ENCODE data around the gene PRRX2.
"Not testable (repeated sequence)": the region's sequence is repeated elsewhere in the genome, so short reads cannot be mapped to it uniquely, and the experiment has no call there.

PRRX2 gene

DNA sequence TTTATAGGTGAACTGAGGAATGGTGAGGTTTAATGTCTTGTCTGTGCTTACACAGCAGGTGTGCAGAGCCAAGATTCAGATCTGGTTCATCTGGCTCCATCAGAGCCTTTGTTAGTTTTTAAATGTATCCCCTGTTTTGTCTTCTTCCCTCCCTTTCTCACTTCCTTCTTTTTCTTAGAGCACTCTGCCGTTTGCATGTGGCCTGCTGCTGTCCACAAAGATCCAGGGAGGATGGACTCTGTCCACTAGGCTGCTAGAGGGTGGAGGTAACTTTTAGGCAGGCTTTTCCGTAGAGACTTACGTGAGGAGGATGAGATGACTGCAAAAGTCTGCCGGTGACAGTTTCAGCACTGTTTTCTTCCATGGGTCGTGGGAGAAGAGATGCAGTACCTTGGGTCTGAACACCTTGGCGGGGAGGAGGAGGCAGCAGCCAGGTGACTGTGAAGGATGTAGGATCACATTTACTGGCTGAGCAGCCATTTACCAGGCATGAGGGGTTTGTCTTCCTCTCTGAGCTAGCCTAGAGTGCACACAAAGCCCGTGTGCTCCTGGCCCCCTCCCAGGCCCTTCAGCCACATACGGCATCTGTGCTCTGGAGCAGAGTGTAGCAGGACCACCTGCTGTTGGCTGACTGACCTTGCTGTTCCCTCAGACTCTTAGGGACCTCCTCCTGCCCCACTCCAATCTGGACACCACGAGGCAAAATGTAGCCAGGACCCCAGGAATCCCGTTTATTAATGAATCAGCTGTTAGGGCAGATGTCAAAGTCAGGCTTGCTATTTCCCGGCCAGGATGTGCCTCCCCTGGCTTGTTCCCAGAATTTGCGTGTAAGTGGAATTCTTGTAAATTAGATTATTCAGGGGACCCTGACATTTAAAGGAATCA is 37.6 kb upstream of the PRRX2 start:
- Histone ChIP-seq H3K9ac (ENCODE audit: low read length in 2 of 2) (peak overlapping the region; percentile 84 to 93), H3K27ac (ENCODE audit: low read length) (peak overlapping the region; percentile 89), H3K9me3 (ENCODE audit: control insufficient read depth in 2 of 2, low read length in 2 of 2) (no peaks in the 10 kb centered on the region), H3K4me1 (ENCODE audit: control insufficient read depth, insufficient read depth, low read length) (peaks cover 48% of the 10 kb centered on the region), H3K36me3 (ENCODE audit: control insufficient read depth in 2 of 2, insufficient read depth in 2 of 2, low read length in 2 of 2) (peaks cover 5% of the 10 kb centered on the region in 2 donors), H3K27me3 (ENCODE audit: control insufficient read depth in 1 of 2, insufficient read depth in 2 of 2, low read length in 2 of 2) (no peaks in the 10 kb centered on the region), H3K4me3 (ENCODE audit: low read length in 2 of 2) (peak overlapping the region; percentile 92 to 97)

DNA sequence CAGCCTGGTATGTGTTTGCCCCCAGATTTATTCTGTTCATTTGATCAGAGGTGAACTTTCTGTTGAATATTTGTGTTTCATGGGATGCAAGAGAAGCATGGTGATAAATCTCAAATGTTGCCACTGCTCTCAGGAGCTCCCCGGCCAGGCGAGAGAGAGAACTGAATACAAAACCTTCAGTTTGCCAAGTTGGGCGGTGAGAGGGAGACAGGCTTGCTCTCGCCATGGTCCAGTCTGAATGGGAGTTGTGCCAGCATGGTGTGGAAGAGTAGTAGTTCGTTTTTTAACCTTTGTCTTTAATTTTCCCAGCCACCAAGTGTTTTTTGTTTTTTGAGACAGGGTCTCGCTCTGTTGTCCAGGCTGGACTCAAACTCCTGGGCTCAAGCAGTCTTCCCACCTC is 36.7 kb upstream of the PRRX2 start:
- peaks cover 8 to 15% of the 10 kb centered on the region in 2 donors for H3K36me3 ChIP-seq (ENCODE audit: control insufficient read depth in 2 of 2, insufficient read depth in 2 of 2, low read length in 2 of 2)
- no peak overlapping the region for H3K9ac ChIP-seq (ENCODE audit: low read length in 2 of 2)
- H3K4me3 ChIP-seq (ENCODE audit: low read length in 2 of 2): no peak overlapping the region
- no peaks in the 10 kb centered on the region for H3K9me3 ChIP-seq (ENCODE audit: control insufficient read depth in 2 of 2, low read length in 2 of 2)
- peaks cover 48% of the 10 kb centered on the region for H3K4me1 ChIP-seq (ENCODE audit: control insufficient read depth, insufficient read depth, low read length)
- H3K27me3 ChIP-seq (ENCODE audit: control insufficient read depth in 1 of 2, insufficient read depth in 2 of 2, low read length in 2 of 2): no peaks in the 10 kb centered on the region
- no peak overlapping the region for H3K27ac ChIP-seq (ENCODE audit: low read length)

DNA sequence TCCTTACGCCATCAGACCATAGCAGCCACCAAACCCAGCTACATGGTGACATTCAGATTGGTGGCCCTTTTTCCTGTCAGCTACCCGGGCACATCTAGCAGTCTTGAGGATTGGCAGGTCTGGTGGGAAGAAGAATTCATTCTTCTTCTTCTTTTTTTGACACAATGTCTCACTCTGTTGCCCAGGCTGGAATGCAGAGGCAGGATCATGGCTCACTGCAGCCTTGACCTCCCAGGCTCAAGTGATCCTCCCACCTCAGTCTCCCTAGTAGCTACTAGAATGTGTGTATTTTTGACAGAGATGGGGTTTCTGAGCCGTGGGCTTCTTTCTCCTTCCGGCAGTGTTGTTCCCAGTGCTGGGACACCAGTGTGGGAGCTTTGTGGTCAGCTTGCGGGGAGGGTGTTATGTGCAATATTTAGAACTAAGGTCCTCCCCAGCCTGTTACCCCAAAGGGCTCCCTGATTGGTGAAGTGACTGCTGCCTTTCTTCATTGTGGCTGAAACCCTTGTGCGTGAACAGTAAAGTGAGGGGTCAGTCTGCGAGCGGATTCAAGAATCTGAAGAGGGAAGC is 36.1 kb upstream of the PRRX2 start:
- Histone ChIP-seq H3K4me1 (ENCODE audit: control insufficient read depth, insufficient read depth, low read length) (peaks cover 48% of the 10 kb centered on the region), H3K9me3 (ENCODE audit: control insufficient read depth in 2 of 2, low read length in 2 of 2) (no peaks in the 10 kb centered on the region), H3K36me3 (ENCODE audit: control insufficient read depth in 2 of 2, insufficient read depth in 2 of 2, low read length in 2 of 2) (peaks cover 11 to 19% of the 10 kb centered on the region in 2 donors), H3K4me3 (ENCODE audit: low read length in 2 of 2) (no peak overlapping the region), H3K27ac (ENCODE audit: low read length) (no peak overlapping the region), H3K9ac (ENCODE audit: low read length in 2 of 2) (no peak overlapping the region), H3K27me3 (ENCODE audit: control insufficient read depth in 1 of 2, insufficient read depth in 2 of 2, low read length in 2 of 2) (no peaks in the 10 kb centered on the region)

DNA sequence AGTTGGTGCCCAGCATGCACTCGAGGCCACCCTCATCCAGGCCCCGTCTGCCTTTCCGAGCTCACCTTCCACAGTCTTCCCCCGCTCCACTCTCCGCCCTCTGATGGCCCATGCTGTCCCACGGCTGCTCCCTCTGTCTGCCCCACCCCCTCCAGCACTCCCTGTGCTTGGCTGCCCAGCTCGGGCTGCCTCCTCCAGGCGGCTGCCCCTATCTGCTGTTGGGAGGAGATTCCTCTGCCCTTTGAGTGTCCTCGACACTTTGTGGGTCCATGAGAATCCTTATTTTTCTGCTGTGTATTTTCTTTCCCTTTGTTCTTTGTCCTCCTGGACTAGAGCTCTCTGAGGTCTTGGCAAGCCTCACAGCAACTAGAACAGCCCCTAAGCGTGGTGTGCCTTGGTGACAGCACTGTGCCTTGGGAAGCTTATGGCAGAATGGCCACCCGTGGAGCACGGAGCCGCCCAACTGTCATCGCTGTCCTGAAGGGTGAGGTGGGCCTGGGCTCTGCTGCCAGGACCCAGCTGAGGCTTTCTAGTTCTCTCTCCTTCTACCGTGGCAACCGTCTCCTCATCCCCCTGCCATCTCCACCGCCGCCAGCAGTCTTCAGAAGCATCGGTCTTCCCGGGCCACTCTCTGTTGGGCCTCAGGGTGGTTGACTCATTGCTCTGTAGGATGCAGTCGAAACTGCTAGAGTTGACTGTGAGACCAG is 34.3 kb upstream of the PRRX2 start:
- peaks cover 19 to 32% of the 10 kb centered on the region in 2 donors for H3K36me3 ChIP-seq (ENCODE audit: control insufficient read depth in 2 of 2, insufficient read depth in 2 of 2, low read length in 2 of 2)
- H3K9ac ChIP-seq (ENCODE audit: low read length in 2 of 2): no peak overlapping the region
- H3K4me1 ChIP-seq (ENCODE audit: control insufficient read depth, insufficient read depth, low read length): peaks cover 45% of the 10 kb centered on the region
- no peaks in the 10 kb centered on the region for H3K27me3 ChIP-seq (ENCODE audit: control insufficient read depth in 1 of 2, insufficient read depth in 2 of 2, low read length in 2 of 2)
- H3K4me3 ChIP-seq (ENCODE audit: low read length in 2 of 2): no peak overlapping the region
- H3K27ac ChIP-seq (ENCODE audit: low read length): no peak overlapping the region
- no peaks in the 10 kb centered on the region for H3K9me3 ChIP-seq (ENCODE audit: control insufficient read depth in 2 of 2, low read length in 2 of 2)

DNA sequence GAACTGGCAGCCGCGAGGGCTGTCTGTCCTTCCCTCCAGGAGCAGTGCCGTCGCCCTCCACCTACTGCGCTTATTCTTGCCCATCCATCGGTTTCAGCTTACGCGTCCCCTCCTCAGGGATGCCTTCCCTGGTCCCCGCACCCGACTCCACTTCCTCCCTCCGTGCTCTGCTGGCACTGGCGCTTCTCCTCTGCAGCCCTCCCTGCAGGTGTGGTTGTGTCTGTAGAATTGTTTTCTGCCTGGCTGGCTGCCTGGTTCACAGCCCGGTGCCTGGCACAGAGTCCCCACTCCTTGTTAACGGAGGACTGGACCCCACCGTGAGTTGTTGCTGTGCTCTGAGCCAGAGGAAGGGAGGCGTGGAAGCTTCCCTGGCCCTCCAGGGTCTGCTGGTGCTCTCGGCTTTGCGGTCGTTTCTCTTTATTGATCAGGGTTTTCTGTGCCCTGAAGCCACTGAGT is 33.7 kb upstream of the PRRX2 start:
- H3K4me1 ChIP-seq (ENCODE audit: control insufficient read depth, insufficient read depth, low read length): peaks cover 40% of the 10 kb centered on the region
- H3K4me3 ChIP-seq (ENCODE audit: low read length in 2 of 2): no peak overlapping the region
- no peaks in the 10 kb centered on the region for H3K9me3 ChIP-seq (ENCODE audit: control insufficient read depth in 2 of 2, low read length in 2 of 2)
- no peak overlapping the region for H3K27ac ChIP-seq (ENCODE audit: low read length)
- H3K27me3 ChIP-seq (ENCODE audit: control insufficient read depth in 1 of 2, insufficient read depth in 2 of 2, low read length in 2 of 2): no peaks in the 10 kb centered on the region
- H3K9ac ChIP-seq (ENCODE audit: low read length in 2 of 2): no peak overlapping the region
- peaks cover 19 to 32% of the 10 kb centered on the region in 2 donors for H3K36me3 ChIP-seq (ENCODE audit: control insufficient read depth in 2 of 2, insufficient read depth in 2 of 2, low read length in 2 of 2)

DNA sequence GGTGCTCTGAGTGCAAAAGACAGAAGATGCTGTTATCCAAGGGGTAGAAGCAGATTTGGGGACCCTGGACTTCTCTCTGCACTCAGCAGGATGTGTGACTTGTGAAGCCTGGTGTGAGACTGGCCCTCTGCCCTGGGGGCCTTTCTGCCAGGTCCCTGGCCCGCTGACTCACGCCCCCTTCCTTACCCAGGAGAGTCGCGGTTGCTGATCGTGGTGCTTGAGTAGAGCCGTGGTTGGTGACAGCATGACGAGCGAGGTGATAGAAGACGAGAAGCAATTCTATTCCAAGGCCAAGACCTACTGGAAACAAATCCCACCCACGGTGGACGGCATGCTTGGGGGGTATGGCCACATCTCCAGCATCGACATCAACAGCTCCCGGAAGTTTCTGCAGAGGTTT is 33.0 kb upstream of the PRRX2 start:
- peaks cover 32% of the 10 kb centered on the region for H3K4me1 ChIP-seq (ENCODE audit: control insufficient read depth, insufficient read depth, low read length)
- H3K27ac ChIP-seq (ENCODE audit: low read length): no peak overlapping the region
- no peaks in the 10 kb centered on the region for H3K27me3 ChIP-seq (ENCODE audit: control insufficient read depth in 1 of 2, insufficient read depth in 2 of 2, low read length in 2 of 2)
- H3K9ac ChIP-seq (ENCODE audit: low read length in 2 of 2): no peak overlapping the region
- peaks cover 23 to 39% of the 10 kb centered on the region in 2 donors for H3K36me3 ChIP-seq (ENCODE audit: control insufficient read depth in 2 of 2, insufficient read depth in 2 of 2, low read length in 2 of 2)
- no peak overlapping the region for H3K4me3 ChIP-seq (ENCODE audit: low read length in 2 of 2)
- no peaks in the 10 kb centered on the region for H3K9me3 ChIP-seq (ENCODE audit: control insufficient read depth in 2 of 2, low read length in 2 of 2)

DNA sequence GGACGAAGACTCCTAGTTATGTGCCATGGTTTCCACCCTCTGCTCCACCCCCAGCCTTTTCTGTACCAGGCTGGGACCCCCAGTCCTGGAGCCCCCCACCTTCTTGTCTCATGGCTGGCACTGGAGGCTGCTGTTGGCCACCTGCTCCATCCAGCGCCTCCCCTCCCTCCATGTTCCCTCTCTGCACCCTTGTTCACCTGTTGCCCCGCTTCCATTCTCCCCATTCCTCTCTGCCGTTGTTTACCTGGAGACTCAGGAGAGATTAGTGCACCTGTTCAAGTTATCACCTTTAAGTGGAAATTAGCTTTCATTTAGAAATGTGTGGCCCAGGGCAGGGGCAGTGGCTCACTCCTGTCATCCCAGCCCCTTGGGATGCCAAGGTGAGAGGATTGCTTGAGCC is 32.2 kb upstream of the PRRX2 start:
- peaks cover 25% of the 10 kb centered on the region for H3K4me1 ChIP-seq (ENCODE audit: control insufficient read depth, insufficient read depth, low read length)

DNA sequence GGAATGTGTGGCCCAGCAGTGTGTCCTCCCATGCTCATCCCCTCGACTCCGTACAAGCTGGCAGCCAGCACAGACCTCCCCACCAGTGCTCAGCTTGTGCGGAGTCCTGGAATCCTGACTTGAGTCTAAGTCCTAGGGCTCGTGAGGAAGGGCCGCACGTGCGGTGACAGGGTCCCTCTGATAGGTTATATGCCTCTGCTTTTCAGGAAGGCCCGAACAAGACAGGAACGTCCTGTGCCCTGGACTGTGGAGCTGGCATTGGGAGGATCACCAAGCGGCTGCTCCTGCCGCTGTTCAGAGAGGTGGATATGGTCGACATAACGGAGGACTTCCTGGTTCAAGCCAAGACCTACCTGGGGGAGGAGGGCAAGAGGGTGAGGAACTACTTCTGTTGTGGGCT is 31.6 kb upstream of the PRRX2 start:
- no peak overlapping the region for H3K9ac ChIP-seq (ENCODE audit: low read length in 2 of 2)
- H3K4me1 ChIP-seq (ENCODE audit: control insufficient read depth, insufficient read depth, low read length): peaks cover 20% of the 10 kb centered on the region
- H3K4me3 ChIP-seq (ENCODE audit: low read length in 2 of 2): no peak overlapping the region
- no peaks in the 10 kb centered on the region for H3K9me3 ChIP-seq (ENCODE audit: control insufficient read depth in 2 of 2, low read length in 2 of 2)
- H3K27ac ChIP-seq (ENCODE audit: low read length): no peak overlapping the region
- H3K27me3 ChIP-seq (ENCODE audit: control insufficient read depth in 1 of 2, insufficient read depth in 2 of 2, low read length in 2 of 2): no peaks in the 10 kb centered on the region
- peaks cover 32 to 51% of the 10 kb centered on the region in 2 donors for H3K36me3 ChIP-seq (ENCODE audit: control insufficient read depth in 2 of 2, insufficient read depth in 2 of 2, low read length in 2 of 2)

More for the DNA sequence above, 32.2 kb upstream of the PRRX2 start:
- H3K9ac ChIP-seq (ENCODE audit: low read length in 2 of 2): no peak overlapping the region
- H3K4me3 ChIP-seq (ENCODE audit: low read length in 2 of 2): no peak overlapping the region
- peaks cover 29 to 44% of the 10 kb centered on the region in 2 donors for H3K36me3 ChIP-seq (ENCODE audit: control insufficient read depth in 2 of 2, insufficient read depth in 2 of 2, low read length in 2 of 2)
- no peaks in the 10 kb centered on the region for H3K9me3 ChIP-seq (ENCODE audit: control insufficient read depth in 2 of 2, low read length in 2 of 2)
- H3K27me3 ChIP-seq (ENCODE audit: control insufficient read depth in 1 of 2, insufficient read depth in 2 of 2, low read length in 2 of 2): no peaks in the 10 kb centered on the region
- no peak overlapping the region for H3K27ac ChIP-seq (ENCODE audit: low read length)

DNA sequence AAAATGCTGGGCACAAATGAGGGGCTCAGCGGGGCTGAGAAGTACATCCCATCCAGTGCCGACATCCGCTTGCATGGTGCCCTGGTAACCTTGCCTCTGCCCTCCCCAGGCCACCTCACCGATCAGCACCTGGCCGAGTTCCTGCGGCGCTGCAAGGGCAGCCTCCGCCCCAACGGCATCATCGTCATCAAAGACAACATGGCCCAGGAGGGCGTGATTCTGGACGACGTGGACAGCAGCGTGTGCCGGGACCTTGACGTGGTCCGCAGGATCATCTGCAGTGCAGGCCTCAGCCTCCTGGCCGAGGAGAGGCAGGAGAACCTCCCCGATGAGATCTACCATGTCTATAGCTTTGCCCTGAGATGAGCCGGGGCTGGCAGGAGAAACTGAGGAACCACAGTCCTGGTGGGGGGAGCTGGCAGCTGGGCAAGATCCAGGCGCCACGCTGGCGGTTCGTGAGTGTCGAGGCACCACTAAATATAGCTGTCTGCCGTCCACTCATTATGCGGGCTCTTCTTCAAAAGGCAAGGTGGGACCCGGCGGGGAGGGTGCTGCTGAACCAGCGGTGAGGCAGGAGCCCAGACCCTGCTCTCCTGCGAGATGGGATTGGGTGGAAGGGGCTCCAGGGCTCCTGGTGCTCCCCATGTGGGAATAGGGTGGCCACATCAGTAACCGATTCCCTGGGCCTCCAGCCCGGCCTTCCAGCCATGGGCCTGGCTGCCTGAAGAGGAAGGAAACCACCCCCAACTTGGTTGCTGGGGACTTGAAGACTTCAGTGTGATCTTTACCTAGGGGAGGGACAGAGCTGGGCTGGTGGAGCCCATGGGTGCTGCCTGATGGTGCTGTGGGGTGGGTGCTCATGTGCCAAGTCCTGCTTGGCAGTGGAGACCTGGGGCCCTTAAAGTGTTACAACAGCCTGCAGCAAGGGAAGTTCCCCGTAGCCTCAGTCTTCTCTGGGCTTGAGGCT is 30.1 kb upstream of the PRRX2 start:
- H3K9me3 ChIP-seq (ENCODE audit: control insufficient read depth in 2 of 2, low read length in 2 of 2): no peaks in the 10 kb centered on the region
- peaks cover 34 to 57% of the 10 kb centered on the region in 2 donors for H3K36me3 ChIP-seq (ENCODE audit: control insufficient read depth in 2 of 2, insufficient read depth in 2 of 2, low read length in 2 of 2)
- no peaks in the 10 kb centered on the region for H3K27me3 ChIP-seq (ENCODE audit: control insufficient read depth in 1 of 2, insufficient read depth in 2 of 2, low read length in 2 of 2)
- no peak overlapping the region for H3K9ac ChIP-seq (ENCODE audit: low read length in 2 of 2)
- H3K27ac ChIP-seq (ENCODE audit: low read length): no peak overlapping the region
- no peak overlapping the region for H3K4me3 ChIP-seq (ENCODE audit: low read length in 2 of 2)
- H3K4me1 ChIP-seq (ENCODE audit: control insufficient read depth, insufficient read depth, low read length): peaks cover 24% of the 10 kb centered on the region

DNA sequence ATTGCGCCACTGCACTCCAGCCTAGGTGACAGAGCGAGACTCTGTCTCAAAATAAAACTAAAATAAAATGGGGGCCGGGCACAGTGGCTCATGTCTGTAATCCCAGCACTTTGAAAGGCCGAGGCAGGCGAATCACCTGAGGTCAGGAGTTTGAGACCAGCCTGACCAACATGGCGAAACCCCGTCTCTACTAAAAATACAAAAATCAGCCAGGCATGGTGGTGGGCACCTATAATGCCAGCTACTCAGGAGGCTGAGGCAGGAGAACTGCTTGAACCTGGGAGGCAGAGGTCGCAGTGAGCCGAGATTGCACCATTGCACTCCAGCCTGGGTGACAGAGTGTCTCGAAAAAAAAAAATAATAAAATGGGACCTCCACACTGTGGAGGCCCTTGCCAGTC is 29.1 kb upstream of the PRRX2 start:
- H3K27me3 ChIP-seq (ENCODE audit: control insufficient read depth in 1 of 2, insufficient read depth in 2 of 2, low read length in 2 of 2); H3K9me3 ChIP-seq (ENCODE audit: control insufficient read depth in 2 of 2, low read length in 2 of 2); H3K27ac ChIP-seq (ENCODE audit: low read length); H3K9ac ChIP-seq (ENCODE audit: low read length in 2 of 2); H3K4me3 ChIP-seq (ENCODE audit: low read length in 2 of 2): not testable (repeated sequence)
- H3K4me1 ChIP-seq (ENCODE audit: control insufficient read depth, insufficient read depth, low read length): peaks cover 26% of the 10 kb centered on the region
- H3K36me3 ChIP-seq (ENCODE audit: control insufficient read depth in 2 of 2, insufficient read depth in 2 of 2, low read length in 2 of 2): peaks cover 34 to 55% of the 10 kb centered on the region in 2 donors

Data from stomach smooth muscle (tissue), 2 donors.